ENCODE measurements around the gene PSMA6. TPM values are rescaled to one million over a fixed set of nuclear protein-coding genes. Genes with fewer than 3 reads are reported as not detected.

PSMA6 gene
- total RNA-seq, 4 donors from 2014 or later, result 24.5 to 141 (median 81.2) TPM

GRCh38 chr14:35362450-35362849, 70.3 kb downstream of the PSMA6 start:
- no peaks in the 10 kb centered on the region for H3K27me3 ChIP-seq
- intact Hi-C loops (cut with DNase I; ENCODE audit: low total_unique reads) (no loop called here), in situ Hi-C loops (cut with MboI; ENCODE audit: low pct_ligation_motif_present in 1 of 4, low pct_unique_long_range_greater_than_20kb in 1 of 4, low sequenced_read_pairs in 3 of 4) (no loop called here)
- no peak overlapping the region for H3K4me3 ChIP-seq
- H3K36me3 ChIP-seq, result no peaks in the 10 kb centered on the region
- no peak for DNase-seq
- H3K9me3 ChIP-seq, result no peaks in the 10 kb centered on the region
- 45% methylated on average over 3 of the region's 3 CpGs; no CpG with 5 or more reads in 1 of the 2 donors for WGBS, 2 donors (ENCODE audit: low coverage in 1 of 2)
- H3K4me1 ChIP-seq, result peaks cover 0 to 15% (median 7%) of the 10 kb centered on the region in 4 donors
- peak overlapping the region in 1 of 4 donors; percentile 13 for H3K27ac ChIP-seq
- no peak for TF ChIP-seq EP300 (IDR thresholded peaks at IDR 0.05; ENCODE audit: low read depth)
- TF ChIP-seq POLR2A (IDR thresholded peaks at IDR 0.05), result no peak
- TF ChIP-seq POLR2AphosphoS5 (IDR thresholded peaks at IDR 0.05), result no peak
- no peak for TF ChIP-seq CTCF (IDR thresholded peaks at IDR 0.05)

- Histone ChIP-seq H3K4me1 (peaks cover 0 to 19% (median 9%) of the 10 kb centered on the region in 4 donors), H3K27ac (peak overlapping the region in 2 of 4 donors; percentile 18 to 30), H3K36me3 (no peaks in the 10 kb centered on the region), H3K9me3 (no peaks in the 10 kb centered on the region), H3K4me3 (no peak overlapping the region), H3K27me3 (no peaks in the 10 kb centered on the region)
- TF ChIP-seq CTCF (IDR thresholded peaks at IDR 0.05), result no peak
- TF ChIP-seq POLR2A (IDR thresholded peaks at IDR 0.05), result no peak
- no peak for TF ChIP-seq POLR2AphosphoS5 (IDR thresholded peaks at IDR 0.05)
- TF ChIP-seq EP300 (IDR thresholded peaks at IDR 0.05; ENCODE audit: low read depth), result no peak
- intact Hi-C loops (cut with DNase I; ENCODE audit: low total_unique reads), result no loop called here
- DNase-seq, result no peak
- in situ Hi-C loops (cut with MboI; ENCODE audit: low pct_ligation_motif_present in 1 of 4, low pct_unique_long_range_greater_than_20kb in 1 of 4, low sequenced_read_pairs in 3 of 4), result no loop called here
- WGBS, 2 donors (ENCODE audit: low coverage in 1 of 2), result 84 to 87% methylated on average over 14 to 25 of the region's 25 CpGs
Observed at GRCh38 chr14:35362911-35363374, 70.8 kb downstream of the PSMA6 start.

- TF ChIP-seq POLR2AphosphoS5 (IDR thresholded peaks at IDR 0.05) (peak in 2 of 3 donors; percentile 32 to 48), CTCF (IDR thresholded peaks at IDR 0.05) (no peak)
- H3K27ac ChIP-seq, result peak overlapping the region; percentile 57 to 65 (median 60)
- peak; percentile 68 for DNase-seq
- intact Hi-C loops (cut with DNase I; ENCODE audit: low total_unique reads) (no loop called here), in situ Hi-C loops (cut with MboI; ENCODE audit: low pct_ligation_motif_present in 1 of 4, low pct_unique_long_range_greater_than_20kb in 1 of 4, low sequenced_read_pairs in 3 of 4) (no loop called here)
- no peaks in the 10 kb centered on the region for H3K9me3 ChIP-seq
- peaks cover 0 to 24% (median 10%) of the 10 kb centered on the region in 4 donors for H3K4me1 ChIP-seq
- H3K27me3 ChIP-seq, result no peaks in the 10 kb centered on the region
- WGBS, 2 donors (ENCODE audit: low coverage in 1 of 2), result 56 to 76% methylated on average over 2 to 13 of the region's 13 CpGs
- H3K4me3 ChIP-seq, result no peak overlapping the region
- no peaks in the 10 kb centered on the region for H3K36me3 ChIP-seq
Observed at GRCh38 chr14:35365130-35366055, 73.2 kb downstream of the PSMA6 start.

GRCh38 chr14:35366056-35366451, 73.9 kb downstream of the PSMA6 start:
- Histone ChIP-seq H3K4me1 (peaks cover 0 to 24% (median 10%) of the 10 kb centered on the region in 4 donors), H3K36me3 (no peaks in the 10 kb centered on the region), H3K4me3 (no peak overlapping the region), H3K27me3 (no peaks in the 10 kb centered on the region), H3K27ac (peak overlapping the region; percentile 57 to 65 (median 60)), H3K9me3 (peaks cover 2 to 4% of the 10 kb centered on the region in 2 donors)
- DNase-seq, result no peak
- TF ChIP-seq CTCF (IDR thresholded peaks at IDR 0.05) (no peak), POLR2A (IDR thresholded peaks at IDR 0.05) (no peak), POLR2AphosphoS5 (IDR thresholded peaks at IDR 0.05) (no peak), EP300 (IDR thresholded peaks at IDR 0.05; ENCODE audit: low read depth) (no peak)
- WGBS, 2 donors (ENCODE audit: low coverage in 1 of 2), result 81% methylated on average over 12 of the region's 12 CpGs; no CpG with 5 or more reads in 1 of the 2 donors
- in situ Hi-C loops (cut with MboI; ENCODE audit: low pct_ligation_motif_present in 1 of 4, low pct_unique_long_range_greater_than_20kb in 1 of 4, low sequenced_read_pairs in 3 of 4), result no loop called here
- intact Hi-C loops (cut with DNase I; ENCODE audit: low total_unique reads), result no loop called here
